ENCODE results near the gene ZBTB8A.

GRCh38 chr1:32500387-32501209 is 38.6 kb upstream of the ZBTB8A start:
- peak in 2 of 4 experiments; percentile 35 to 52 for TF ChIP-seq CTCF (IDR thresholded peaks at IDR 0.05)
- TF ChIP-seq POLR2A (IDR thresholded peaks at IDR 0.05), result no peak
- TF ChIP-seq POLR2AphosphoS5 (IDR thresholded peaks at IDR 0.05), result no peak
